ENCODE measurements around the gene AMHR2.
"Not testable (repeated sequence)": the region's sequence is repeated elsewhere in the genome, so short reads cannot be mapped to it uniquely, and the experiment has no call there.

The AMHR2 gene

GRCh38 chr12:53423597-53423996 lies at the start of gene AMHR2:
Gene AMHR2, plus strand, starts transcription at chr12:53423855. Its CDS starts 80 bp downstream, at chr12:53423935.
- DNase-seq, result no peak

- DNase-seq, result not testable (repeated sequence)
These were observed 49.4 kb upstream of the AMHR2 start for GRCh38 chr12:53374277-53374676.

- no peak for DNase-seq
These were observed 46.9 kb upstream of the AMHR2 start for GRCh38 chr12:53376747-53377146.

GRCh38 chr12:53378222-53378621 lies 45.4 kb upstream of the AMHR2 start:
- DNase-seq, result no peak

- peak in 1 of 58 donors; percentile 16 for DNase-seq
These were observed 44.8 kb upstream of the AMHR2 start for GRCh38 chr12:53378724-53379388.

GRCh38 chr12:53379389-53380103 lies 44.1 kb upstream of the AMHR2 start:
- peak; percentile 76 to 100 (median 100) for DNase-seq

GRCh38 chr12:53380104-53380793 lies 43.4 kb upstream of the AMHR2 start, which contains the start of gene SP1:
Gene SP1, plus strand, starts transcription at chr12:53380176. Its CDS starts 116 bp downstream, at chr12:53380292.
- peak in 55 of 58 donors; percentile 30 to 89 (median 80) for DNase-seq

- peak in 1 of 58 donors; percentile 44 for DNase-seq
These were observed 42.6 kb upstream of the AMHR2 start for GRCh38 chr12:53380794-53381730.

GRCh38 chr12:53381731-53382630 lies 41.7 kb upstream of the AMHR2 start:
- DNase-seq, result peak in 18 of 58 donors; percentile 3 to 30 (median 10)

- DNase-seq, result no peak
These were observed 40.4 kb upstream of the AMHR2 start for GRCh38 chr12:53383258-53383657.

GRCh38 chr12:53386381-53386780 lies 37.3 kb upstream of the AMHR2 start:
- not testable (repeated sequence) for DNase-seq

- no peak for DNase-seq
These were observed 34.7 kb upstream of the AMHR2 start for GRCh38 chr12:53388932-53389331.

GRCh38 chr12:53389702-53390101 lies 34.0 kb upstream of the AMHR2 start:
- DNase-seq, result no peak

- DNase-seq, result no peak
These were observed 31.9 kb upstream of the AMHR2 start for GRCh38 chr12:53391724-53392123.

GRCh38 chr12:53399896-53400295 lies 23.8 kb upstream of the AMHR2 start:
- DNase-seq, result no peak

GRCh38 chr12:53402351-53402750 lies 21.3 kb upstream of the AMHR2 start:
- not testable (repeated sequence) for DNase-seq

GRCh38 chr12:53402871-53403270 lies 20.8 kb upstream of the AMHR2 start:
- peak in 1 of 58 donors; percentile 4 for DNase-seq

GRCh38 chr12:53410951-53411350 lies 12.7 kb upstream of the AMHR2 start:
- no peak for DNase-seq

GRCh38 chr12:53413485-53414204 lies 10.0 kb upstream of the AMHR2 start:
- DNase-seq, result no peak
